ENCODE data around the gene CRX.
A peak's percentile ranks its signal among the peaks of the same experiment; 100 is the strongest.
"Not testable (repeated sequence)": the region's sequence is repeated elsewhere in the genome, so short reads cannot be mapped to it uniquely, and the experiment has no call there.

The CRX gene

GRCh38 chr19:47821460-47822020, at the start of gene CRX:
TSS of gene CRX (plus strand) at chr19:47821937. CDS start at chr19:47834444, 12,507 bp downstream.
- DNase-seq: no peak

- DNase-seq: no peak
Measured at GRCh38 chr19:47776568-47776967, 45.2 kb upstream of the CRX start.

GRCh38 chr19:47777245-47778048, 44.3 kb upstream of the CRX start:
- not testable (repeated sequence) for DNase-seq

- peak; percentile 65 to 75 (median 69) for DNase-seq
Measured at GRCh38 chr19:47778049-47778953, 43.4 kb upstream of the CRX start, which contains the start of gene SELENOW. TSS of gene SELENOW (plus strand) at chr19:47778703. CDS start at chr19:47778786, 83 bp downstream.

- no peak for DNase-seq
Measured at GRCh38 chr19:47778954-47779351, 42.8 kb upstream of the CRX start.

- DNase-seq: no peak
Measured at GRCh38 chr19:47779524-47780214, 42.1 kb upstream of the CRX start.

GRCh38 chr19:47780215-47780551, 41.6 kb upstream of the CRX start:
- DNase-seq: no peak

- no peak for DNase-seq
Measured at GRCh38 chr19:47781590-47782262, 40.0 kb upstream of the CRX start.

GRCh38 chr19:47786566-47786965, 35.2 kb upstream of the CRX start:
- no peak for DNase-seq

GRCh38 chr19:47787307-47787706, 34.4 kb upstream of the CRX start:
- DNase-seq: not testable (repeated sequence)

GRCh38 chr19:47789811-47790210, 31.9 kb upstream of the CRX start:
- not testable (repeated sequence) for DNase-seq

- DNase-seq: peak; percentile 66 to 93 (median 84)
Measured at GRCh38 chr19:47790398-47790814, 31.3 kb upstream of the CRX start.

- no peak for DNase-seq
Measured at GRCh38 chr19:47792616-47793015, 29.1 kb upstream of the CRX start.

GRCh38 chr19:47794526-47794925, 27.2 kb upstream of the CRX start:
- DNase-seq: no peak

- DNase-seq: no peak
Measured at GRCh38 chr19:47796785-47797184, 25.0 kb upstream of the CRX start.

GRCh38 chr19:47797996-47798903, 23.5 kb upstream of the CRX start:
- no peak for DNase-seq

GRCh38 chr19:47798904-47799266, 22.9 kb upstream of the CRX start:
- DNase-seq: no peak

GRCh38 chr19:47801270-47801669, 20.5 kb upstream of the CRX start:
- no peak for DNase-seq

- DNase-seq: no peak
Measured at GRCh38 chr19:47802521-47803043, 19.2 kb upstream of the CRX start.

- not testable (repeated sequence) for DNase-seq
Measured at GRCh38 chr19:47803148-47803547, 18.6 kb upstream of the CRX start.

GRCh38 chr19:47803671-47804070, 18.1 kb upstream of the CRX start:
- DNase-seq: not testable (repeated sequence)
